Measurements from ENCODE around the gene ABI1.
"Not testable (repeated sequence)": the region's sequence is repeated elsewhere in the genome, so short reads cannot be mapped to it uniquely, and the experiment has no call there.

The ABI1 gene
- 134 to 144 reads per million in 2 donors for total RNA-seq

- peak; percentile 97 for DNase-seq
Observed at GRCh38 chr10:26860443-26861204, at the start of gene ABI1. Gene ABI1 (minus strand): TSS chr10:26860958. CDS start chr10:26860863, 95 bp downstream.

DNA sequence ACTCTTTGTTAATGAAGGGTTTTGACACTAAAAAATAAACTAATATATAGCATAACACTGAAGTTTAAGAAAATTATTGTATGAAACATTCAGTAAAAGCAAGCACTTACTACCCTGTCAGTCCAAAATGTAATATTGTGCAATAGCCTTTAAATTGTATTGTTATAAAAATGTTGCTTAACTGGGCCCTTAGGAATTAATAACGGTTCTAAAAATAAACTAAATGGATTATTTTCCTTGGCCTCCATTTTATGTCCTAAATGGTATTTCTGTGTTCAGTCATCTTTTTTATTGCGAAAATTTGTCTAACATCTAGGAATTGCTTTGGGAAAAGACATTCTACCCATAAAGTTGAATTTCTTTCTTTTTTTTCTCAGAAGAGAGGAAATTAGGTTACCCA lies 49.0 kb upstream of the ABI1 start:
- no peak for DNase-seq

GRCh38 chr10:26905253-26905781 lies 44.6 kb upstream of the ABI1 start:
- DNase-seq, result not testable (repeated sequence)

DNA sequence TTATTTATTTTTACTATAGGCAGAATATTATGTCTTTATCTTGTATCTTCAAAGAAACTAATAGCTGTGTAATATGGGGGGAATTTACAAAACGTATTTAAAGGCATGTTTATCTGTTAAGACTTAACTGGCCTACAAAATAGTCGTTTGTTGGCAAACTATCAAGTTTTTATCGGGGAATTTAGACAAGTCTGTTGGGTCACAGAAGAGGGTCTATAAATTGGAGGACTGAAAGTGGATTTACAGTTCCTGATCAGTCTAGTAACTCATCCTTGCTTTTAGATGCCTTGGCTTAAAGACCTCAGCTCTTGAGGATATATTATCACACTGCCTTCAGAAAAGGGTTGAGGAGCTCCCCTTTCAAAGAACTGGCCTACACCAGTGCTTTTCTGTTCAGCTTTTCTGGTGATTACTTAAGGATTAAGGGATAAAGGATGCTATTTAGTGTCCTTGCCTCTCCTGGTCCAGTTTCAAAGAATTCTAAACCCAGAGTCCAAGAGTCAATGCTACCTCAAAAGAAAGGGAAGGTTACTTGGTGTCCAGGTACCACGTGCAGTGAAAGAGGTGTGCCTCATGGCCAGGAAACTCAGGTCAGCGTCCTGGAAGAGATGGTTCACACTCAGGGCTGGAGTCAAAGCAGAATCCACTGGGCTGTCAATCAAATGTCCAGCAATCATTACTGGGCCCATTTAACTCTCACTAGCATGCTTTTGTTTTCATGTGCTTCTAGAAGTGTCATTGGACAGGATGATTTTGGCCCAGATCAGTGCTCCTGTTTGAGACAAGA lies 42.9 kb upstream of the ABI1 start:
- DNase-seq, result no peak

DNA sequence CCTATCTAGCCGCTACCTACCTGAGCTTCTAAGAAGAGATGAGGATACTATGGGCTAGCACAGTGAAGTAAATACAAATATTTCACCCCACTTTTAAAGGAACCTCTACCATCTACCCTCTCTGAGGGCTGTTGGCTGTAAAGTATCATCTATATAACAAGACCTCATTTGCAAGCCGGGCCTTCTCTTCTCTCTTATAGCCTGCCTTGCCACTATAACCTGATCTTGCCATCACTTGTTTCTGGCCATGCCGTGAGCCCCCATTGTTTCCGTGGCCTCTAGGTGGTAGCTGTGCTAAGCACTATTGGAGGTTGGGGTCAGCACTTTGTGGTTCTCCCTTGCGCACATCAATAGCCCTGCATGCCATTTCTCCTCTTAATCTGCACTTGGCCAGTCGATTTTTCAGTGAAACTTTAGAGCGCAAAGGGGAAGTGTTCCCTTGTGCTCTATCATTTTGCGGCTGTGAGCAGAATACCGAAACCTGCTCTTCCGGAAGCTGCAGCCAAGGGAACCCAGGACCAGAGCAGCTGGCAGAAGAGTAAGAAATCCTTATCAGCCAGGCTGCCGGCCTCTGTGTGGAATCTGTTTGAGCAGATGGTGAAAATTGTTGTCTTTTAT lies 31.7 kb upstream of the ABI1 start:
- DNase-seq, result not testable (repeated sequence)

DNA sequence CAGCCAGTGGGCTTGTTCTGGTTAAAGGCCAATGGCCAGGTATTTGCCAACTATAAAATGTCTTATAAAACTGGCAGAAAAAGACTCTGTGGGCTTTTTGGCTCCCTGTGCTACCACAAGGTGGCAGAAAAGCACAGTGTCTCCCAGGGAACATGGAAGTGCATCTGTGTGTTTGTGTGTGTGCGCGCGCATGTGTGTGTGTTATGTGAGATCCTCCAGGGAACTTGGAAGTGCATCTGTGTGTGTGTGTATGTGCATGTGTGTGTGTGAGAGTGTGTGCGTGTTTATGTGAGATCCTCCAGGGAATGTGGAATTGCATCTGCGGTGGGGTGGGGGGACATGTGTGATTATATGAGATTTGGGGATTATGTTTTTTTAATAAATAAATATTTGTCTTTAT lies 30.2 kb upstream of the ABI1 start:
- DNase-seq, result no peak

- no peak for DNase-seq
Observed at GRCh38 chr10:26887611-26888215, 27.0 kb upstream of the ABI1 start.

DNA sequence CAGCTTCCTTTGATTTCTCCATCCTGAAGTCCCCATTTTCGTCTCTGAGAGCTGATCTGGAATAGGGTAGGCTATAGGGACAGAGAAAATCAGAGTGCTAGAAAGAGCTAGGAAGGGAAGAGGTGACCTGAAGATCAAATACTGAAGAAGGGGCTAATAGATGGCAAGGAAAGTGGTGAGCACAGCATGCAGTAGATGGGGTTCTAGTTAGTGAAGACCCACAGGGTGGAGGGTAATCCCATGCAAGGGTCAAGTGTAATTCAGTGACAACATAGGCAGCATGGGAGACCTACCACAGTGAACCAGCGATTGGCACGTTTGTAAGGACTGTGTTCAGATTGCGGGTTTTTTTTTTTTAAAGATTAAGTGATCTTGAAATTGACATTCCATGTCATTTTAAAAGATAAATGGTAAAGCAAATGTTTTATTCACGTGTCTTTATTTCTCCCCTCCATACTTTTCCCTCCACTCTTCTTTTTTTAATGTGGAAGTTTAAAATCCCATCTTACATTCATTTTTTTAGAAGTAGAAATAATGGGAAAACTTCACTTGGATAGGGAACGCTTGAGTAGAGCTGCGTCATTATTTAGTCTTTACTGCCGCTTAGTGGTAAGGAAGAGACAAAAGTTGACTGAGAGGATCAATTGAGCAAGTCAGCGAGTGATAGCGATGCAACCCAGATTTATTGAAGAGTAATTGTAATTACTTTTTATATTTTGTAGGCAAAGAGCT lies 21.0 kb upstream of the ABI1 start:
- DNase-seq, result no peak

- no peak for DNase-seq
Observed at GRCh38 chr10:26879744-26880143, 19.0 kb upstream of the ABI1 start.

DNA sequence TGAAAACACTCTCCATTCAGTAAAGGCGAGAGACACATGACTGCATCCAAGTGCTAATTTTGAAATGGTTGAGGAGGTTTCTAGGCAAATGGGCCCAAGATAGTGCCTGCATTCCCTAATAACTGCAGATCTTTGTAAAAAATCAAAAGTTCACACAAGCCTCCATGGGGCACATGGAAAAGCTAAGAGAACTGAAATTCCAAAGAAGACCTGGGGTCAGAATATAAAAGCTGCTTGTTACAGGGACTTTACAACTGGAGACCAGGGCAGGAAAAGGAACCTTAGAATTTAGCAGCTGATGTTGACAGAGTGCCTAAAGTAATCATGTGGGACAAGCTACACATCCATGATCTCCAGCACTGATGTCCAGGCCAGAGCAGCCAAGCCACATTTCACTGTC lies 10.0 kb upstream of the ABI1 start:
- no peak for DNase-seq

- DNase-seq, result no peak
Observed at GRCh38 chr10:26869528-26869927, 8.8 kb upstream of the ABI1 start.

DNA sequence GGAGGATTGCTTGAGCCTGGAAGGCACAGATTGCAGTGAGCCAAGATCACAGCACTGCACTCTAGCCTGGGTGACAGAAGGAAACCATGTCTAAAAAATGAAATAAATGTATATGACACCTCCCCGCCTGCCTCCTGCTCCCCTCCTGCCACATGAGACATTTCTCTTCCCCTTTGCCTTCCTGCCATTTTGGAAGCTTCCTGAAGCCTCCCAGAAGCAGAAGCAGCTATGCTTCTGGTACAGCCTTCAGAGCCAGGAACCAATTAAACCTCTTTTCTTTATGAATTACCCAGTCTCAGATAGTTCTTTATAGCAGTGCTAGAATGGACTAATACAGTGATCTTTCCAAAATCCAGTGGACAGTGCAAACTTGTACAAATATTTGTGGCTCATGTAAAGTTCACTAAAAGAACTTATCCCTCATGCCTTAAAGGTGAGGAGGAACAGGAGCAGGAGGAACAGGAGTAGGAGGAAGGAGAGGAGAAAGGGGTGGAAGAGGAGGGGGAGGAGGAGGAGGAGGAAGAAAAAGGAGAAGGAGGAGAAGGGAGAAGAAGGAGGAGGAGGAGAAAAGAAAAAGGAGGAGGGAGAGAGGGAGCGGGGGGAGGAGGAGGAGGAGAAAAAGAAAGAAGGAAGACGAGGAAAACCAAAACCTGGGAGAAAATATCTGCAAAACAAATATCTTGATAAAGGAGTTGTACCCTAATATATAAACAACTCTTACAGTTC lies 2.8 kb upstream of the ABI1 start:
- DNase-seq, result no peak

- DNase-seq, result no peak
Observed at GRCh38 chr10:26861205-26861998, 644 bp upstream of the ABI1 start.

DNA sequence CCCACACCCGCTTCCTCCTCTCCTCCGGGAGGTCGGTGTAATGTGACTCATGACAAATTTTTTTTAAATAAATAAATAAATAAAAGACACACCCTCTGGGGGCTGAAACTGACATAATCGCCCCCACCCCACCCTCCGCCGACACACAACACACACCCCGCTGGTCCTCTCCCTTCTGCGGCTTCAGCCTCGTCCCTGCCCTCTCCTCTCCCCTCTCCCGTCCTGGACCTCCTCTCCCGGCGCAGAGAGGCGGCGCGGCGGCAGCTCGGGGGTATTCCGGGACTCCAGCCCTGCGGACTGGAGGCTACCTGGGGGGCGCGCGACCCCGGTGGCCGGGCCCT lies 686 bp downstream of the ABI1 start:
- peak; percentile 51 for DNase-seq

- DNase-seq, result no peak
Observed at GRCh38 chr10:26859241-26860101, 1.3 kb downstream of the ABI1 start.

DNA sequence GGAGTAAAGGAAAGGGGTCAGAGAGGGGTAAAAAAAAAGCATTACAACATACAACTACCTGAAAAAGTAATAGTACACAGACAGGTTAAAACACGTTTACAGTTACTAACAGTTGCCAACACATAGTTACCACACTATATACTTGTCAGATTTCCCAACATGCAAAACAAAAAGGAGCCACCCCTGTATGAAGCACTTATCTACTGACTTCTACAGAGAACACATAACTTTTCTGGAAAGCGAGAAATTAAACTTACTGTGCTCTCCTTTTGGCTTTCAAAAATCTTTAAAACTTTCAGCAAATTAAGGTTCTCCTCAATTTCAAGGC lies 2.1 kb downstream of the ABI1 start:
- DNase-seq, result no peak

GRCh38 chr10:26857991-26858706 lies 2.6 kb downstream of the ABI1 start:
- no peak for DNase-seq

DNA sequence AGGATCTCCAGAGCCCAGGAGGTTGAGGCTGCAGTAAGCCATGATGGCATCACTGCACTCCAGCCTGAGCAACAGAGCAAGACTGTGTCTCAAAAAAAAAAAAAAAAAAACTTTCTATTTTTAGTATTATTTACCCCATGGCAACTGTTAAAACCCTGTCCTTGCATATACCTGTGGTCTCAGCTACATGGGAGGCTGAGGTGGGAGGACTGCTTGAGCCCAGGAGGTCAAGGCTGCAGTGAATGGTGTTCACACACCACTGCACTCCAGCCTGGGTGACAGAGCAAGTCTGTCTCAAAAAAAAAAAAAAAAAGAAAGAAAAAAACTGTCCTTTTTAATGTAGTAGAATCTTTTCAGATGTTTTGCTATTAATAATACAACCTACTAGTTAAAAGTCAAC lies 3.2 kb downstream of the ABI1 start:
- DNase-seq, result not testable (repeated sequence)

DNA sequence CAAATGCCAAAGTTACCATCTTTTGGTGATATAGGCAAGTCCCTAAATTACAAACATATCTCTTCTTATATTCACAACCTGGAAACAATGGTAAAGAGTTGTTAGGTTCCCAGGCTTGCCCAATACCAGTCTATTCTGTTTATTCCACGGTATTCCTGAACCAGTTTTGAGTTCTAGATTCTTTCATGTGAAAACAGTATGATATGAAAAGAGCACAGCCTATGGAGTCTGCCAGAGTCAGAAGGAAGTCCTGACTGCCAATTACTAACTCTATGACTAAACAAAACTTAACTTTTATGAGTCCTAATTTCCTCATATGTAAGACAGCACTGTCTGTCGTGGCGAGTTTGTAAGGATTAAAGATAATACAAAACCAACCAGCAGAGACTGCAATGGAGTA lies 5.6 kb downstream of the ABI1 start:
- DNase-seq, result no peak

Measured in T-helper 9 cell (primary cell).